Body of pancreas (tissue), 4 donors: ENCODE data around the gene MED17.

Source experiments
- CTCF ChIP-seq, 7 experiments: fragments of 450-650 bp in 4 of 7; fragments of 200-600 bp in 3 of 7; sonication (generic) in 3 of 7; IDR thresholded peaks; one replicate each; pipeline ENCODE4 v1.5.1; 2016 to 2019; ENCODE audit warnings: antibody characterized with exemption in 7 of 7
- POLR2A ChIP-seq, 3 donors: fragments of 450-650 bp; IDR thresholded peaks; one replicate each; pipeline ENCODE4 v1.6.1; 2016; ENCODE audit warnings: antibody characterized with exemption in 3 of 3, mild to moderate bottlenecking in 2 of 3

- no peak for TF ChIP-seq CTCF (IDR thresholded peaks at IDR 0.05)
- no peak for TF ChIP-seq POLR2A (IDR thresholded peaks at IDR 0.05)
Measured at GRCh38 chr11:93849201-93849600, 65.1 kb downstream of the MED17 start.
